IMR-90 (cell line): ENCODE measurements around the gene KDM3A.

ENCODE experiments used
- BHLHE40 ChIP-seq: fragments of 150-350 bp; IDR thresholded peaks from 2 replicates; pipeline ENCODE4 v1.6.1; 2016; ENCODE audit warnings: mild to moderate bottlenecking, low read depth, low read length
- CEBPB ChIP-seq: IDR thresholded peaks from 2 replicates; pipeline ENCODE4 v1.6.1; 2012; ENCODE audit warnings: low read depth, low read length, improper control_type of control experiment
- CTCF ChIP-seq: conservative IDR thresholded peaks from 2 replicates; pipeline ENCODE4 v1.5.1; 2012; ENCODE audit warnings: mild to moderate bottlenecking, low read depth, low read length, improper control_type of control experiment
- FOS ChIP-seq: fragments of 150-350 bp; IDR thresholded peaks from 2 replicates; pipeline ENCODE4 v1.6.1; 2016; ENCODE audit warnings: low read depth, low read length
- MAFK ChIP-seq: IDR thresholded peaks from 2 replicates; pipeline ENCODE4 v1.6.1; 2012; ENCODE audit warnings: low read depth, low read length, improper control_type of control experiment
- MXI1 ChIP-seq: IDR thresholded peaks from 2 replicates; pipeline ENCODE4 v1.6.1; 2012; ENCODE audit warnings: low read depth, mild to moderate bottlenecking, low read length, moderate library complexity, borderline replicate concordance
- POLR2A ChIP-seq: IDR thresholded peaks from 2 replicates; pipeline ENCODE4 v1.6.1; 2012; ENCODE audit warnings: mild to moderate bottlenecking, low read depth, low read length
- RAD21 ChIP-seq: IDR thresholded peaks from 2 replicates; pipeline ENCODE4 v1.6.1; 2012; ENCODE audit warnings: low read length, improper control_type of control experiment
- RCOR1 ChIP-seq: IDR thresholded peaks from 2 replicates; pipeline ENCODE4 v1.6.1; 2012; ENCODE audit warnings: mild to moderate bottlenecking, low read length, improper control_type of control experiment; ENCODE audit not compliant: insufficient replicate concordance
- RFX5 ChIP-seq: IDR thresholded peaks from 2 replicates; pipeline ENCODE4 v1.8.0; 2012; ENCODE audit warnings: low read depth, mild to moderate bottlenecking, low read length, moderate library complexity
- SMC3 ChIP-seq: fragments of 150-350 bp; IDR thresholded peaks from 2 replicates; pipeline ENCODE4 v1.6.1; 2016; ENCODE audit warnings: low read depth, mild to moderate bottlenecking, antibody characterized with exemption, low read length, moderate library complexity
- TF ChIP-seq, protein P1 (sequence below): fragments of 150-350 bp; IDR thresholded peaks from 2 replicates; pipeline ENCODE4 v1.6.1; 2017; ENCODE audit warnings: mild to moderate bottlenecking, antibody characterized with exemption, low read length, low read depth

- no peak for TF ChIP-seq CTCF
- TF ChIP-seq POLR2A = no peak
- no peak for TF ChIP-seq RFX5
- no peak for TF ChIP-seq BHLHE40
- TF ChIP-seq, protein P1, sequence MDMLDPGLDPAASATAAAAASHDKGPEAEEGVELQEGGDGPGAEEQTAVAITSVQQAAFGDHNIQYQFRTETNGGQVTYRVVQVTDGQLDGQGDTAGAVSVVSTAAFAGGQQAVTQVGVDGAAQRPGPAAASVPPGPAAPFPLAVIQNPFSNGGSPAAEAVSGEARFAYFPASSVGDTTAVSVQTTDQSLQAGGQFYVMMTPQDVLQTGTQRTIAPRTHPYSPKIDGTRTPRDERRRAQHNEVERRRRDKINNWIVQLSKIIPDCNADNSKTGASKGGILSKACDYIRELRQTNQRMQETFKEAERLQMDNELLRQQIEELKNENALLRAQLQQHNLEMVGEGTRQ = no peak
- TF ChIP-seq CEBPB = no peak
- no peak for TF ChIP-seq MAFK
- no peak for TF ChIP-seq RCOR1
- no peak for TF ChIP-seq RAD21
- no peak for TF ChIP-seq FOS
- no peak for TF ChIP-seq MXI1
- TF ChIP-seq SMC3 = no peak
Observed at GRCh38 chr2:86520153-86520552, 79.0 kb downstream of the KDM3A start.
